Measurements from ENCODE around the gene LMAN1L. TPM values are rescaled to one million over a fixed set of nuclear protein-coding genes. Genes with fewer than 3 reads are reported as not detected.
"Not testable (repeated sequence)": the region's sequence is repeated elsewhere in the genome, so short reads cannot be mapped to it uniquely, and the experiment has no call there.

LMAN1L gene
- polyA plus RNA-seq, 3 donors = not detected

- DNase-seq (ENCODE audit: low read depth in 3 of 3, low spot score in 2 of 3) = no peak
Observed at GRCh38 chr15:74781431-74782258, 31.0 kb upstream of the LMAN1L start, which contains the start of gene CSK. Gene CSK, plus strand, starts transcription at chr15:74782080. Its CDS starts 16,218 bp downstream, at chr15:74798298.

GRCh38 chr15:74782259-74783071 lies 30.2 kb upstream of the LMAN1L start:
- no peak for DNase-seq (ENCODE audit: low read depth in 3 of 3, low spot score in 2 of 3)

- no peak for DNase-seq (ENCODE audit: low read depth in 3 of 3, low spot score in 2 of 3)
Observed at GRCh38 chr15:74783072-74783807, 29.4 kb upstream of the LMAN1L start.

GRCh38 chr15:74783808-74784175 lies 28.8 kb upstream of the LMAN1L start:
- no peak for DNase-seq (ENCODE audit: low read depth in 3 of 3, low spot score in 2 of 3)

- no peak for DNase-seq (ENCODE audit: low read depth in 3 of 3, low spot score in 2 of 3)
Observed at GRCh38 chr15:74784426-74785193, 28.0 kb upstream of the LMAN1L start.

- no peak for DNase-seq (ENCODE audit: low read depth in 3 of 3, low spot score in 2 of 3)
Observed at GRCh38 chr15:74785194-74786032, 27.2 kb upstream of the LMAN1L start.

GRCh38 chr15:74786081-74786480 lies 26.6 kb upstream of the LMAN1L start:
- not testable (repeated sequence) for DNase-seq (ENCODE audit: low read depth in 3 of 3, low spot score in 2 of 3)

GRCh38 chr15:74786551-74787165 lies 26.0 kb upstream of the LMAN1L start:
- DNase-seq (ENCODE audit: low read depth in 3 of 3, low spot score in 2 of 3) = no peak

- no peak for DNase-seq (ENCODE audit: low read depth in 3 of 3, low spot score in 2 of 3)
Observed at GRCh38 chr15:74787251-74788041, 25.2 kb upstream of the LMAN1L start.

GRCh38 chr15:74788042-74788682 lies 24.5 kb upstream of the LMAN1L start:
- no peak for DNase-seq (ENCODE audit: low read depth in 3 of 3, low spot score in 2 of 3)

GRCh38 chr15:74788683-74789151 lies 23.9 kb upstream of the LMAN1L start:
- no peak for DNase-seq (ENCODE audit: low read depth in 3 of 3, low spot score in 2 of 3)

- no peak for DNase-seq (ENCODE audit: low read depth in 3 of 3, low spot score in 2 of 3)
Observed at GRCh38 chr15:74789171-74789631, 23.4 kb upstream of the LMAN1L start.

GRCh38 chr15:74789741-74790079 lies 22.9 kb upstream of the LMAN1L start:
- no peak for DNase-seq (ENCODE audit: low read depth in 3 of 3, low spot score in 2 of 3)

GRCh38 chr15:74790080-74790916 lies 22.3 kb upstream of the LMAN1L start:
- no peak for DNase-seq (ENCODE audit: low read depth in 3 of 3, low spot score in 2 of 3)

GRCh38 chr15:74791007-74791406 lies 21.6 kb upstream of the LMAN1L start:
- DNase-seq (ENCODE audit: low read depth in 3 of 3, low spot score in 2 of 3) = no peak

- no peak for DNase-seq (ENCODE audit: low read depth in 3 of 3, low spot score in 2 of 3)
Observed at GRCh38 chr15:74791667-74792066, 21.0 kb upstream of the LMAN1L start.

All from right renal cortex interstitium (tissue), 3 donors.